A549 (cell line): ENCODE results near the gene ANKRD65.
A peak's percentile ranks its signal among the peaks of the same experiment; 100 is the strongest.

Experiments
- BHLHE40 ChIP-seq: IDR thresholded peaks from 2 replicates; pipeline ENCODE4 v1.6.1; 2012; ENCODE audit warnings: low read depth, low read length, inconsistent platforms
- CTCF ChIP-seq: fragments of >200 bp; sonication (Bioruptor Twin); formaldehyde crosslinking; IDR thresholded peaks from 3 replicates; pipeline ENCODE4 v1.5.1; 2016
- ELK1 ChIP-seq: fragments of 150-350 bp; IDR thresholded peaks from 2 replicates; pipeline ENCODE4 v1.6.1; 2014; ENCODE audit warnings: low read depth, mild to moderate bottlenecking, low read length
- ESRRA ChIP-seq: fragments of 150-350 bp; IDR thresholded peaks from 2 replicates; pipeline ENCODE4 v1.6.1; 2014; ENCODE audit warnings: mild to moderate bottlenecking, low read length, borderline replicate concordance
- KDM5A ChIP-seq: fragments of 200-600 bp; sonication (generic); IDR thresholded peaks from 2 replicates; pipeline ENCODE4 v1.6.1; 2016; ENCODE audit warnings: antibody characterized with exemption, mild to moderate bottlenecking
- MAFK ChIP-seq: fragments of 450-650 bp; IDR thresholded peaks from 2 replicates; pipeline ENCODE4 v1.6.1; 2014; ENCODE audit not compliant: partially characterized antibody
- MYC ChIP-seq: IDR thresholded peaks from 2 replicates; pipeline ENCODE4 v1.6.1; 2012; ENCODE audit warnings: mild to moderate bottlenecking, inconsistent platforms, low read length, improper control_type of control experiment, borderline replicate concordance
- PBX3 ChIP-seq: IDR thresholded peaks from 2 replicates; pipeline ENCODE4 v1.6.1; 2012
- POLR2A ChIP-seq: IDR thresholded peaks from 2 replicates; pipeline ENCODE4 v1.6.1; 2012; ENCODE audit warnings: mild to moderate bottlenecking, low read length
- POLR2AphosphoS2 ChIP-seq: conservative IDR thresholded peaks from 2 replicates; pipeline ENCODE4 v1.6.1; 2012; ENCODE audit warnings: low read length, improper control_type of control experiment, inconsistent platforms
- RAD21 ChIP-seq, 2 experiments: fragments of >200 bp in 1 of 2; sonication (Bioruptor Twin) in 1 of 2; formaldehyde crosslinking in 1 of 2; IDR thresholded peaks in 1 of 2; conservative IDR thresholded peaks in 1 of 2; 2 replicates in 1 of 2; 3 replicates in 1 of 2; pipeline ENCODE4 v1.6.1; 2012 to 2018; ENCODE audit warnings: inconsistent platforms in 1 of 2
- RFX5 ChIP-seq: fragments of 450-650 bp; IDR thresholded peaks from 2 replicates; pipeline ENCODE4 v1.7.1; 2014; ENCODE audit warnings: antibody characterized with exemption, mild to moderate bottlenecking, moderate library complexity
- SMC3 ChIP-seq: fragments of >200 bp; sonication (Bioruptor Twin); formaldehyde crosslinking; IDR thresholded peaks from 3 replicates; pipeline ENCODE4 v1.6.1; 2018; ENCODE audit warnings: inconsistent platforms
- USF2 ChIP-seq: fragments of 450-650 bp; IDR thresholded peaks from 2 replicates; pipeline ENCODE4 v1.6.1; 2014; ENCODE audit warnings: antibody characterized with exemption

- TF ChIP-seq SMC3 (no peak), CTCF (no peak), RAD21 (conservative IDR thresholded peaks at IDR 0.05 in 1 of 2, IDR thresholded peaks at IDR 0.05 in 1 of 2) (no peak), USF2 (no peak), POLR2AphosphoS2 (no peak), KDM5A (no peak), POLR2A (no peak), MAFK (peak; percentile 29), BHLHE40 (no peak), RFX5 (no peak), ESRRA (no peak), ELK1 (no peak), PBX3 (no peak), MYC (no peak)
These were observed 17.4 kb downstream of the ANKRD65 start for GRCh38 chr1:1403653-1404052.
